Parathyroid adenoma (tissue), 2 donors: ENCODE data around the gene CLPSL1.
"Not testable (repeated sequence)": the region's sequence is repeated elsewhere in the genome, so short reads cannot be mapped to it uniquely, and the experiment has no call there.

Source experiments
- H2AFZ ChIP-seq: fragments of 300-600 bp; sonication (generic); one replicate; pipeline ENCODE4 v1.7.0; 2017; ENCODE audit warnings: antibody characterized with exemption, mild to moderate bottlenecking
- H3K27ac ChIP-seq: fragments of 300-600 bp; sonication (generic); one replicate; pipeline ENCODE4 v1.7.0; 2017
- H3K27me3 ChIP-seq: fragments of 300-600 bp; sonication (generic); one replicate; pipeline ENCODE4 v1.7.0; 2017; ENCODE audit warnings: low read length; ENCODE audit not compliant: control insufficient read depth, insufficient read depth
- H3K36me3 ChIP-seq: fragments of 300-600 bp; sonication (generic); one replicate; pipeline ENCODE4 v1.7.0; 2017; ENCODE audit warnings: low read length; ENCODE audit not compliant: control insufficient read depth, insufficient read depth
- H3K4me1 ChIP-seq: fragments of 300-600 bp; sonication (generic); one replicate; pipeline ENCODE4 v1.7.0; 2017; ENCODE audit warnings: control low read depth
- H3K4me2 ChIP-seq: fragments of 300-600 bp; sonication (generic); one replicate; pipeline ENCODE4 v1.7.0; 2017; ENCODE audit warnings: low read length
- H3K4me3 ChIP-seq: fragments of 300-600 bp; sonication (generic); one replicate; pipeline ENCODE4 v1.7.0; 2017; ENCODE audit warnings: low read depth, low read length
- H3K79me2 ChIP-seq: fragments of 300-600 bp; sonication (generic); one replicate; pipeline ENCODE4 v1.7.0; 2017; ENCODE audit warnings: control low read depth
- H3K9ac ChIP-seq: fragments of 300-600 bp; sonication (generic); one replicate; pipeline ENCODE4 v1.7.0; 2017; ENCODE audit warnings: mild to moderate bottlenecking
- H3K9me3 ChIP-seq: fragments of 300-600 bp; sonication (generic); one replicate; pipeline ENCODE4 v1.7.0; 2017; ENCODE audit warnings: low read length; ENCODE audit not compliant: control insufficient read depth
- CTCF ChIP-seq: fragments of 300-600 bp; sonication (generic); IDR thresholded peaks from one replicate; pipeline ENCODE4 v1.7.0; 2017; ENCODE audit warnings: antibody characterized with exemption, mild to moderate bottlenecking
- donor health status: primary hyperparathyroidism.

Gene CLPSL1

GRCh38 chr6:35780719-35781118, at the start of gene CLPSL1:
TSS of gene CLPSL1 (plus strand) at chr6:35781019. CDS start at chr6:35781111, 92 bp downstream.
- Histone ChIP-seq H3K36me3 (no peaks in the 10 kb centered on the region), H3K27me3 (no peaks in the 10 kb centered on the region), H3K4me3 (no peak within 1 kb of the TSS), H3K79me2 (no peaks in the 10 kb centered on the region), H3K4me1 (no peaks in the 10 kb centered on the region), H3K4me2 (no peak within 1 kb of the TSS), H3K27ac (no peak within 1 kb of the TSS), H2AFZ (no peak within 1 kb of the TSS), H3K9ac (no peak within 1 kb of the TSS), H3K9me3 (no peaks in the 10 kb centered on the region)
- no peak for TF ChIP-seq CTCF

DNA sequence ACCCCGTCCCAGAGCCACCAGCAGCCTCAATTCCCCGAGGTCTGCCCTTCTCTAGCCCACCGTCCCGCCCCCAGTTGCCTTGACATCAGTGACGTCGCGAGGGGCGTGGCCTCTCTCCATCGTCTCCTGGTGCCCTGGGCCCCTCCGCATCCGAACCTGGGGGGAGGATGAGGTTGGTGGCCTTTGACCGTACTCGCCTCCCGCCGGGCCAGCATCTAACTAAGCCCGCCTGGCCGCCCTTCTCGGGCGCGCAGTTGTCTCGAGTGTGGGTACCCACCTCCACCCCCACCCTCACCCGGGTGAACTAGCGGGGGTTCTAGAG, 49.4 kb upstream of the CLPSL1 start:
- peaks cover 58% of the 10 kb centered on the region for H3K4me1 ChIP-seq
- H3K4me2 ChIP-seq: peak overlapping the region; percentile 98
- TF ChIP-seq CTCF: no peak

DNA sequence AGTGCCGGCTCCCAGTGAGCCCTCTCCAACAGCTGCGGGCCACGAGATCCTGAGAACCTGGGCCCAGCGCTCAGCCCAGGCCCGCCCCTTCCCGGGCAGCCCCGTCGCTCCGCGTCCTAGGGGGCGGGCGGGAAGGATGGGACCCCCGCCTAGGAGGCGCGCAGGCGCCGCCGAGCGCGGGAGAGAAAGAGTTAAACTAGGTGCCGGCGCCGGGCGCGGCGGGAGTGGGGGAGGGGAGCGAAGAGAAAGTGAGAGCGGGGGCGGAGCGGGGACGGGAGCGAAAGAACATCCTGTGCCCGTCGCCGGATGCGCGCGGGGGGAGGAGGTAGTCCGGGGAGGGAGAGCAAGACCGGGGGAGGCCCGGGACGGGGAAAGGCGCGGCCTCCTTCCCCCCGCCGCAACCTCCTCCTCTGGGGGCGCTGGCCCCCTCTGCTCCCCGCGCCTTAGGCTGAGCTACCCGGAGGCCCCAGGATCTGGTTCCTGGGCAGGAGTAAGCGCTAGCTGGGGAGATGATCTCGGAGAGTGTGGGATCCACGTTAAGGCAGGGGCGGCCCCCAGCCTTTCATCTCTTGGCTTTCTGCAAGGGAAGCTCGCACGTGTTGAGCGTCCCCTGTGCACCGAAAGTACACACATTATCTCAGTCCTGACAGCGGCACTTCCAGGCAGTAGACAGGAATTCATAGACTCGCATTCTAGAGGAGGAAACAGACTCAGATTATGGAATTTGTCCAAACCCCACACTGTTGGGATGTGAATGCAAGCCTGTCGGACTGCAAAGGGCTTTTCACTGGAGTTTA, 48.9 kb upstream of the CLPSL1 start:
- Histone ChIP-seq H3K27me3 (no peaks in the 10 kb centered on the region), H3K27ac (peak overlapping the region; percentile 100), H2AFZ (peak overlapping the region; percentile 89), H3K36me3 (no peaks in the 10 kb centered on the region), H3K4me2 (peak overlapping the region; percentile 98), H3K9me3 (no peaks in the 10 kb centered on the region), H3K9ac (peak overlapping the region; percentile 99), H3K4me1 (peaks cover 53% of the 10 kb centered on the region), H3K4me3 (peak overlapping the region; percentile 81), H3K79me2 (no peaks in the 10 kb centered on the region)
- peak; percentile 34 for TF ChIP-seq CTCF

More for the DNA sequence above, 49.4 kb upstream of the CLPSL1 start:
- H3K27ac ChIP-seq: peak overlapping the region; percentile 100
- peak overlapping the region; percentile 81 for H3K4me3 ChIP-seq
- peak overlapping the region; percentile 99 for H3K9ac ChIP-seq
- H2AFZ ChIP-seq: peak overlapping the region; percentile 89
- no peaks in the 10 kb centered on the region for H3K36me3 ChIP-seq
- H3K9me3 ChIP-seq: no peaks in the 10 kb centered on the region
- no peaks in the 10 kb centered on the region for H3K27me3 ChIP-seq
- no peaks in the 10 kb centered on the region for H3K79me2 ChIP-seq

- Histone ChIP-seq H3K27ac (peak overlapping the region; percentile 100), H3K27me3 (no peaks in the 10 kb centered on the region), H2AFZ (peak overlapping the region; percentile 36), H3K9me3 (no peaks in the 10 kb centered on the region), H3K4me1 (peaks cover 42% of the 10 kb centered on the region), H3K79me2 (no peaks in the 10 kb centered on the region), H3K4me2 (no peak overlapping the region), H3K36me3 (no peaks in the 10 kb centered on the region), H3K9ac (no peak overlapping the region), H3K4me3 (no peak overlapping the region)
- TF ChIP-seq CTCF: no peak
Observed at GRCh38 chr6:35733633-35734032, 47.2 kb upstream of the CLPSL1 start.

- H2AFZ ChIP-seq, H3K4me3 ChIP-seq, H3K27me3 ChIP-seq, H3K9me3 ChIP-seq, H3K9ac ChIP-seq, H3K79me2 ChIP-seq, H3K36me3 ChIP-seq, H3K27ac ChIP-seq, H3K4me2 ChIP-seq: not testable (repeated sequence)
- H3K4me1 ChIP-seq: peaks cover 35% of the 10 kb centered on the region
Observed at GRCh38 chr6:35734319-35734718, 46.5 kb upstream of the CLPSL1 start.
